ENCODE measurements around the gene ABLIM2. TPM values are rescaled to one million over a fixed set of nuclear protein-coding genes. Genes with fewer than 3 reads are reported as not detected.

ABLIM2 gene
- total RNA-seq, 2 donors from 2014 or later, result 0.34 to 0.60 TPM

GRCh38 chr4:7999279-7999678, 159.3 kb downstream of the ABLIM2 start:
- Mint-ChIP-seq H3K27me3 (ENCODE audit: low read depth) (peaks cover 7% of the 10 kb centered on the region), H3K9me3 (peaks cover 0 to 1% of the 10 kb centered on the region in 2 donors), H3K4me3 (no peak overlapping the region), H3K36me3 (ENCODE audit: insufficient read depth in 2 of 2) (no peaks in the 10 kb centered on the region), H3K4me1 (ENCODE audit: low read depth) (no peaks in the 10 kb centered on the region), H3K27ac (no peak overlapping the region)
- DNase-seq, result no peak
- ATAC-seq (replicated peaks in 1 of 2), result no peak

- no peak overlapping the region for H3K27ac Mint-ChIP-seq
- H3K4me3 Mint-ChIP-seq, result no peak overlapping the region
- ATAC-seq (replicated peaks in 1 of 2) (no peak), DNase-seq (no peak)
- H3K27me3 Mint-ChIP-seq (ENCODE audit: low read depth), result peaks cover 7% of the 10 kb centered on the region
- no peaks in the 10 kb centered on the region for H3K4me1 Mint-ChIP-seq (ENCODE audit: low read depth)
- no peaks in the 10 kb centered on the region for H3K36me3 Mint-ChIP-seq (ENCODE audit: insufficient read depth in 2 of 2)
- peaks cover 0 to 1% of the 10 kb centered on the region in 2 donors for H3K9me3 Mint-ChIP-seq
These were observed 160.2 kb downstream of the ABLIM2 start for GRCh38 chr4:7998447-7998846.

GRCh38 chr4:7995866-7996265, 162.7 kb downstream of the ABLIM2 start:
- peaks cover 0 to 1% of the 10 kb centered on the region in 2 donors for H3K9me3 Mint-ChIP-seq
- no peak overlapping the region for H3K4me3 Mint-ChIP-seq
- ATAC-seq (replicated peaks in 1 of 2) (no peak), DNase-seq (no peak)
- H3K4me1 Mint-ChIP-seq (ENCODE audit: low read depth), result no peaks in the 10 kb centered on the region
- no peak overlapping the region for H3K27ac Mint-ChIP-seq
- no peaks in the 10 kb centered on the region for H3K27me3 Mint-ChIP-seq (ENCODE audit: low read depth)
- H3K36me3 Mint-ChIP-seq (ENCODE audit: insufficient read depth in 2 of 2), result no peaks in the 10 kb centered on the region

- ATAC-seq (replicated peaks in 1 of 2) (no peak), DNase-seq (no peak)
- H3K4me1 Mint-ChIP-seq (ENCODE audit: low read depth), result no peaks in the 10 kb centered on the region
- no peak overlapping the region for H3K27ac Mint-ChIP-seq
- peaks cover 0 to 1% of the 10 kb centered on the region in 2 donors for H3K9me3 Mint-ChIP-seq
- H3K4me3 Mint-ChIP-seq, result no peak overlapping the region
- H3K27me3 Mint-ChIP-seq (ENCODE audit: low read depth), result no peaks in the 10 kb centered on the region
- no peaks in the 10 kb centered on the region for H3K36me3 Mint-ChIP-seq (ENCODE audit: insufficient read depth in 2 of 2)
These were observed 163.5 kb downstream of the ABLIM2 start for GRCh38 chr4:7995135-7995534.

GRCh38 chr4:7993671-7994070, 164.9 kb downstream of the ABLIM2 start:
- H3K4me3 Mint-ChIP-seq, result no peak overlapping the region
- ATAC-seq (replicated peaks in 1 of 2) (no peak), DNase-seq (no peak)
- H3K27ac Mint-ChIP-seq, result no peak overlapping the region
- H3K36me3 Mint-ChIP-seq (ENCODE audit: insufficient read depth in 2 of 2), result no peaks in the 10 kb centered on the region
- peaks cover 0 to 1% of the 10 kb centered on the region in 2 donors for H3K9me3 Mint-ChIP-seq
- no peaks in the 10 kb centered on the region for H3K4me1 Mint-ChIP-seq (ENCODE audit: low read depth)
- H3K27me3 Mint-ChIP-seq (ENCODE audit: low read depth), result no peaks in the 10 kb centered on the region

- no peak overlapping the region for H3K4me3 Mint-ChIP-seq
- no peak for DNase-seq
- ATAC-seq (replicated peaks in 1 of 2), result no peak
- no peaks in the 10 kb centered on the region for H3K4me1 Mint-ChIP-seq (ENCODE audit: low read depth)
- H3K36me3 Mint-ChIP-seq (ENCODE audit: insufficient read depth in 2 of 2), result no peaks in the 10 kb centered on the region
- no peak overlapping the region for H3K27ac Mint-ChIP-seq
- H3K27me3 Mint-ChIP-seq (ENCODE audit: low read depth), result no peaks in the 10 kb centered on the region
- H3K9me3 Mint-ChIP-seq, result no peaks in the 10 kb centered on the region
These were observed 165.8 kb downstream of the ABLIM2 start for GRCh38 chr4:7992846-7993245.

- H3K27me3 Mint-ChIP-seq (ENCODE audit: low read depth), result no peaks in the 10 kb centered on the region
- peaks cover 3% of the 10 kb centered on the region for H3K4me1 Mint-ChIP-seq (ENCODE audit: low read depth)
- ATAC-seq (replicated peaks in 1 of 2) (no peak), DNase-seq (no peak)
- H3K9me3 Mint-ChIP-seq, result no peaks in the 10 kb centered on the region
- no peak overlapping the region for H3K27ac Mint-ChIP-seq
- H3K4me3 Mint-ChIP-seq, result no peak overlapping the region
- H3K36me3 Mint-ChIP-seq (ENCODE audit: insufficient read depth in 2 of 2), result no peaks in the 10 kb centered on the region
These were observed 167.7 kb downstream of the ABLIM2 start for GRCh38 chr4:7990807-7991459.

- DNase-seq (no peak), ATAC-seq (replicated peaks in 1 of 2) (no peak)
- H3K9me3 Mint-ChIP-seq, result no peaks in the 10 kb centered on the region
- H3K4me3 Mint-ChIP-seq, result no peak overlapping the region
- no peak overlapping the region for H3K27ac Mint-ChIP-seq
- H3K4me1 Mint-ChIP-seq (ENCODE audit: low read depth), result peaks cover 6% of the 10 kb centered on the region
- no peaks in the 10 kb centered on the region for H3K36me3 Mint-ChIP-seq (ENCODE audit: insufficient read depth in 2 of 2)
- H3K27me3 Mint-ChIP-seq (ENCODE audit: low read depth), result no peaks in the 10 kb centered on the region
These were observed 169.0 kb downstream of the ABLIM2 start for GRCh38 chr4:7989654-7990053.

GRCh38 chr4:7988437-7988836, 170.2 kb downstream of the ABLIM2 start:
- H3K36me3 Mint-ChIP-seq (ENCODE audit: insufficient read depth in 2 of 2), result no peaks in the 10 kb centered on the region
- H3K27me3 Mint-ChIP-seq (ENCODE audit: low read depth), result no peaks in the 10 kb centered on the region
- no peak overlapping the region for H3K4me3 Mint-ChIP-seq
- no peaks in the 10 kb centered on the region for H3K9me3 Mint-ChIP-seq
- DNase-seq (no peak), ATAC-seq (replicated peaks in 1 of 2) (no peak)
- H3K4me1 Mint-ChIP-seq (ENCODE audit: low read depth), result peaks cover 6% of the 10 kb centered on the region
- no peak overlapping the region for H3K27ac Mint-ChIP-seq

- Mint-ChIP-seq H3K9me3 (no peaks in the 10 kb centered on the region), H3K27me3 (ENCODE audit: low read depth) (no peaks in the 10 kb centered on the region), H3K36me3 (ENCODE audit: insufficient read depth in 2 of 2) (no peaks in the 10 kb centered on the region), H3K4me1 (ENCODE audit: low read depth) (peaks cover 6% of the 10 kb centered on the region), H3K4me3 (no peak overlapping the region), H3K27ac (no peak overlapping the region)
- ATAC-seq (replicated peaks in 1 of 2) (peak; percentile 81 to 82), DNase-seq (peak; percentile 70 to 83)
These were observed 171.2 kb downstream of the ABLIM2 start for GRCh38 chr4:7987148-7987989.

- Mint-ChIP-seq H3K4me3 (peak overlapping the region; percentile 4 to 28), H3K27ac (no peak overlapping the region)
These were observed 172.6 kb downstream of the ABLIM2 start for GRCh38 chr4:7985891-7986441.

GRCh38 chr4:7985072-7985471, 173.5 kb downstream of the ABLIM2 start:
- Mint-ChIP-seq H3K27me3 (ENCODE audit: low read depth) (no peaks in the 10 kb centered on the region), H3K4me3 (no peak overlapping the region), H3K27ac (no peak overlapping the region)

More at GRCh38 chr4:7985891-7986441, 172.6 kb downstream of the ABLIM2 start:
- no peaks in the 10 kb centered on the region for H3K9me3 Mint-ChIP-seq
- no peak for DNase-seq
- no peaks in the 10 kb centered on the region for H3K27me3 Mint-ChIP-seq (ENCODE audit: low read depth)
- ATAC-seq (replicated peaks in 1 of 2), result peak; percentile 27
- peaks cover 6% of the 10 kb centered on the region for H3K4me1 Mint-ChIP-seq (ENCODE audit: low read depth)
- H3K36me3 Mint-ChIP-seq (ENCODE audit: insufficient read depth in 2 of 2), result no peaks in the 10 kb centered on the region

GRCh38 chr4:7984286-7984925, 174.2 kb downstream of the ABLIM2 start:
- Mint-ChIP-seq H3K27ac (no peak overlapping the region), H3K36me3 (ENCODE audit: insufficient read depth in 2 of 2) (no peaks in the 10 kb centered on the region)
- DNase-seq, result no peak

More at GRCh38 chr4:7985072-7985471, 173.5 kb downstream of the ABLIM2 start:
- DNase-seq (no peak), ATAC-seq (replicated peaks in 1 of 2) (peak in 1 of 2 donors; percentile 24)
- Mint-ChIP-seq H3K4me1 (ENCODE audit: low read depth) (peaks cover 6% of the 10 kb centered on the region), H3K9me3 (no peaks in the 10 kb centered on the region), H3K36me3 (ENCODE audit: insufficient read depth in 2 of 2) (no peaks in the 10 kb centered on the region)

More at GRCh38 chr4:7984286-7984925, 174.2 kb downstream of the ABLIM2 start:
- ATAC-seq (replicated peaks in 1 of 2), result no peak
- no peak overlapping the region for H3K4me3 Mint-ChIP-seq
- no peaks in the 10 kb centered on the region for H3K9me3 Mint-ChIP-seq
- H3K27me3 Mint-ChIP-seq (ENCODE audit: low read depth), result no peaks in the 10 kb centered on the region
- peaks cover 6% of the 10 kb centered on the region for H3K4me1 Mint-ChIP-seq (ENCODE audit: low read depth)

Data from activated T-cell treated with anti-CD3 and anti-CD28 coated beads, Interleukin-2, amount 50 U/mL, for 72 hours (primary cell).